ENCODE data around the gene OR2L5. TPM values are rescaled to one million over a fixed set of nuclear protein-coding genes. Genes with fewer than 3 reads are reported as not detected.

Gene OR2L5
- total RNA-seq, 1 experiment from 2014 or later = not detected

DNA sequence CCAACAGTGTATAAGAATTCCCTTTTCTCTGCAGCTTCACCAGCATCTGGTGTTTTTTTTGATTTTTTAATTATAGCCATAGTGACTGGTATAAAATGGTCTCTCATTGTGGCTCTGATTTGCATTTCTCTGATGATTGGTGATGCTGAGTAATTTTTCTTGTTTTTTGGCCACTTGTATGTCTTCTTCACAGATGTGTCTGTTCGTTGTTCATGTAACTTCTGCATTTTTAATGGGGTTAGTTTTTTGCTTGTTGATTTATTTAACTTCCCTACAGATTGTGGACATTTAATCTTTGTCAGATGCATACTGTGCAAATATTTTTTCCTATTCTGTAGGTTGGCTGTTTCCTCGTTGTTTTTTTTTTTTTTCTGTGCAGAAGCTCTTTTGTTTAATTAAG is 20.5 kb upstream of the OR2L5 start:
- no peaks in the 10 kb centered on the region for H3K27me3 ChIP-seq (replicated peaks; ENCODE audit: insufficient read depth, low read depth, low read length, poor library complexity)
- H3K4me3 ChIP-seq (ENCODE audit: low read depth, low read length, poor library complexity, severe bottlenecking) = no peak overlapping the region
- no peaks in the 10 kb centered on the region for H3K36me3 ChIP-seq (ENCODE audit: insufficient read depth, low read length, poor library complexity, severe bottlenecking)
- no TSS peak for BruUV-seq (replicated peaks)
- TF ChIP-seq EZH2 (IDR thresholded peaks at IDR 0.05; ENCODE audit: borderline replicate concordance, low read depth, low read length, poor library complexity, severe bottlenecking) = no peak
- TF ChIP-seq, protein P1, sequence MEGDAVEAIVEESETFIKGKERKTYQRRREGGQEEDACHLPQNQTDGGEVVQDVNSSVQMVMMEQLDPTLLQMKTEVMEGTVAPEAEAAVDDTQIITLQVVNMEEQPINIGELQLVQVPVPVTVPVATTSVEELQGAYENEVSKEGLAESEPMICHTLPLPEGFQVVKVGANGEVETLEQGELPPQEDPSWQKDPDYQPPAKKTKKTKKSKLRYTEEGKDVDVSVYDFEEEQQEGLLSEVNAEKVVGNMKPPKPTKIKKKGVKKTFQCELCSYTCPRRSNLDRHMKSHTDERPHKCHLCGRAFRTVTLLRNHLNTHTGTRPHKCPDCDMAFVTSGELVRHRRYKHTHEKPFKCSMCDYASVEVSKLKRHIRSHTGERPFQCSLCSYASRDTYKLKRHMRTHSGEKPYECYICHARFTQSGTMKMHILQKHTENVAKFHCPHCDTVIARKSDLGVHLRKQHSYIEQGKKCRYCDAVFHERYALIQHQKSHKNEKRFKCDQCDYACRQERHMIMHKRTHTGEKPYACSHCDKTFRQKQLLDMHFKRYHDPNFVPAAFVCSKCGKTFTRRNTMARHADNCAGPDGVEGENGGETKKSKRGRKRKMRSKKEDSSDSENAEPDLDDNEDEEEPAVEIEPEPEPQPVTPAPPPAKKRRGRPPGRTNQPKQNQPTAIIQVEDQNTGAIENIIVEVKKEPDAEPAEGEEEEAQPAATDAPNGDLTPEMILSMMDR (conservative IDR thresholded peaks at IDR 0.05; ENCODE audit: low read depth, low read length) = no peak
- ChIA-PET POLR2A (ENCODE audit: low non-redundant PET) (no interaction called here), CTCF (no interaction called here)
- H3K27ac ChIP-seq (ENCODE audit: low read depth, low read length, poor library complexity, severe bottlenecking) = no peak overlapping the region
- intact Hi-C loops (cut with micrococcal nuclease; ENCODE audit: unreplicated experiment) = no loop called here
- no peak for DNase-seq (ENCODE audit: low spot score)
- H3K4me1 ChIP-seq (ENCODE audit: insufficient read depth, low read length, poor library complexity, severe bottlenecking) = no peaks in the 10 kb centered on the region
- peaks cover 21% of the 10 kb centered on the region for H3K9me3 ChIP-seq (ENCODE audit: low read depth, low read length, poor library complexity, severe bottlenecking)

DNA sequence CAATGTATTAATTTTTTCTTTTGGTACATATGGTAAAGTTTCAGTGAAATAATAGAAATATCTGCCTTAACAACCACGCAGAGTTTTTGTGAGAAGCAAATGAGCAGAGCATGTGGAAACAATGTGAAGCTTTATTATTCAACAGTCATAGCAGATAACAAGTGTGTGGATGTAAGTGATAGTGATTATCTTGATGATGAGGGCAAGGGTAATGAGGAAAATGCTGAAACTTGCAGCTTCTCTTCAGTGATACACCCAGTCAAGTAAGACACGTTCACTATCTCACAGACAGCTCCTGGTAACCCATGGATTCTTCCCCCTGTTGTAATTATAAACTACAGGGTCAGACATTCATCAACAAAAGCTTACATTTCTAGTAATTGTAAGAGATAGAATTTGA is 14.6 kb upstream of the OR2L5 start:
- intact Hi-C loops (cut with micrococcal nuclease; ENCODE audit: unreplicated experiment) = no loop called here
- BruUV-seq (replicated peaks) = no TSS peak
- Histone ChIP-seq H3K27me3 (replicated peaks; ENCODE audit: insufficient read depth, low read depth, low read length, poor library complexity) (no peaks in the 10 kb centered on the region), H3K36me3 (ENCODE audit: insufficient read depth, low read length, poor library complexity, severe bottlenecking) (no peaks in the 10 kb centered on the region), H3K4me1 (ENCODE audit: insufficient read depth, low read length, poor library complexity, severe bottlenecking) (no peaks in the 10 kb centered on the region), H3K27ac (ENCODE audit: low read depth, low read length, poor library complexity, severe bottlenecking) (no peak overlapping the region), H3K9me3 (ENCODE audit: low read depth, low read length, poor library complexity, severe bottlenecking) (peaks cover 12% of the 10 kb centered on the region), H3K4me3 (ENCODE audit: low read depth, low read length, poor library complexity, severe bottlenecking) (no peak overlapping the region)
- TF ChIP-seq, protein P1 (conservative IDR thresholded peaks at IDR 0.05; ENCODE audit: low read depth, low read length) = no peak
- TF ChIP-seq EZH2 (IDR thresholded peaks at IDR 0.05; ENCODE audit: borderline replicate concordance, low read depth, low read length, poor library complexity, severe bottlenecking) = no peak
- no peak for DNase-seq (ENCODE audit: low spot score)
- ChIA-PET CTCF (no interaction called here), POLR2A (ENCODE audit: low non-redundant PET) (no interaction called here)

DNA sequence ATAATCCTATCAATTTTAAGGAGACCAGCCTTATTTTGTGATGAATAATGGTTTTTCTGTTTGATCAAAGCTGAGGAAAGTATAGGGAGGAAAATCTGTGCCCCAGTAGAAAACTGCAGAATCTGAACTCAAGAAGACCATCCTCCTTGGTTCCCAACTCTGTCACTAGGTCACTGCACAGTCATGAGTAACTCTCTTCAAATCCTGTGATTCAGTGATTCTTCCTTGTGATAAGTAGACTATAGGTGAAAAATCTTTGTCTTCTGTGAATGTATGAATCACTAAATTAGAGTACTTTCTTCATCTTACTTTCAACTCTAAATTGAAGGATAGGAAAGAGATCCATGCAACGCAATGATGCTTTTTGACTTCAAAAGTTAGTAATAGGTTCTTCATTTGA is 13.3 kb upstream of the OR2L5 start:
- no TSS peak for BruUV-seq (replicated peaks)
- Histone ChIP-seq H3K4me1 (ENCODE audit: insufficient read depth, low read length, poor library complexity, severe bottlenecking) (no peaks in the 10 kb centered on the region), H3K36me3 (ENCODE audit: insufficient read depth, low read length, poor library complexity, severe bottlenecking) (no peaks in the 10 kb centered on the region), H3K9me3 (ENCODE audit: low read depth, low read length, poor library complexity, severe bottlenecking) (peaks cover 12% of the 10 kb centered on the region), H3K27ac (ENCODE audit: low read depth, low read length, poor library complexity, severe bottlenecking) (no peak overlapping the region), H3K4me3 (ENCODE audit: low read depth, low read length, poor library complexity, severe bottlenecking) (no peak overlapping the region), H3K27me3 (replicated peaks; ENCODE audit: insufficient read depth, low read depth, low read length, poor library complexity) (no peaks in the 10 kb centered on the region)
- TF ChIP-seq, protein P1 (conservative IDR thresholded peaks at IDR 0.05; ENCODE audit: low read depth, low read length) = no peak
- TF ChIP-seq EZH2 (IDR thresholded peaks at IDR 0.05; ENCODE audit: borderline replicate concordance, low read depth, low read length, poor library complexity, severe bottlenecking) = no peak
- ChIA-PET CTCF (no interaction called here), POLR2A (ENCODE audit: low non-redundant PET) (no interaction called here)
- DNase-seq (ENCODE audit: low spot score) = no peak
- intact Hi-C loops (cut with micrococcal nuclease; ENCODE audit: unreplicated experiment) = no loop called here
